Neural cell (in vitro differentiated cells): ENCODE data around the gene WDR19. TPM values are rescaled to one million over a fixed set of nuclear protein-coding genes. Genes with fewer than 3 reads are reported as not detected.

ENCODE experiments used
- H2AFZ ChIP-seq: fragments of 200-600, 300-800 bp; sonication (generic), shearing (Covaris generic); 2 replicates; pipeline ENCODE4 v1.6.0; 2014; ENCODE audit warnings: low read depth, mild to moderate bottlenecking, antibody characterized with exemption, low read length, moderate library complexity
- H3F3A ChIP-seq: fragments of 200-600 bp; shearing (Covaris generic); 2 replicates; pipeline ENCODE4 v1.6.1; 2016; ENCODE audit warnings: mild to moderate bottlenecking, moderate library complexity, mixed read lengths, antibody characterized with exemption, low read length; ENCODE audit not compliant: insufficient read depth, poor library complexity, severe bottlenecking
- H3K27ac ChIP-seq: fragments of 200-600, 300-800 bp; sonication (generic), shearing (Covaris generic); 2 replicates; pipeline ENCODE4 v1.5.1; 2014; ENCODE audit warnings: mild to moderate bottlenecking, low read length, moderate library complexity
- H3K27me3 ChIP-seq: fragments of 300-800, 200-600 bp; sonication (generic), shearing (Covaris generic); 2 replicates; pipeline ENCODE4 v1.6.0; 2014; ENCODE audit warnings: mild to moderate bottlenecking, low read depth, low read length, moderate library complexity; ENCODE audit not compliant: insufficient read depth
- H3K36me3 ChIP-seq: fragments of 300-800, 200-600 bp; sonication (generic), shearing (Covaris generic); 2 replicates; pipeline ENCODE4 v1.5.1; 2014; ENCODE audit warnings: mild to moderate bottlenecking, antibody characterized with exemption, low read length, moderate library complexity; ENCODE audit not compliant: insufficient read depth
- H3K4me2 ChIP-seq: fragments of 300-800, 200-600 bp; sonication (generic), shearing (Covaris generic); 2 replicates; pipeline ENCODE4 v1.6.0; 2014; ENCODE audit warnings: mild to moderate bottlenecking, low read length
- H3K4me3 ChIP-seq: fragments of 300-800, 200-600 bp; sonication (generic), shearing (Covaris generic); 2 replicates; pipeline ENCODE4 v1.5.1; 2014; ENCODE audit warnings: mild to moderate bottlenecking, low read length, moderate library complexity
- H3K79me2 ChIP-seq: fragments of 200-600 bp; shearing (Covaris generic); replicated peaks from 2 replicates; pipeline ENCODE4 v1.6.0; 2014; ENCODE audit warnings: mild to moderate bottlenecking, low read length, moderate library complexity; ENCODE audit not compliant: insufficient read depth
- H3K9ac ChIP-seq: fragments of 300-800, 200-600 bp; sonication (generic), shearing (Covaris generic); 2 replicates; pipeline ENCODE4 v1.6.1; 2016; ENCODE audit warnings: mild to moderate bottlenecking, low read length, mixed read lengths
- H3K9me2 ChIP-seq: fragments of 200-600 bp; shearing (Covaris generic); 2 replicates; pipeline ENCODE4 v1.6.1; 2016; ENCODE audit warnings: mild to moderate bottlenecking, low read length, mixed read lengths; ENCODE audit not compliant: insufficient read depth
- H3K9me3 ChIP-seq: fragments of 200-600, 300-800 bp; sonication (generic), shearing (Covaris generic); 2 replicates; pipeline ENCODE4 v1.6.1; 2016; ENCODE audit warnings: mild to moderate bottlenecking, mixed run types, low read length, moderate library complexity, mixed read lengths
- H4K20me1 ChIP-seq: fragments of 200-600 bp; shearing (Covaris generic); 2 replicates; pipeline ENCODE4 v1.6.1; 2016; ENCODE audit warnings: mild to moderate bottlenecking, mixed run types; ENCODE audit not compliant: insufficient read depth
- CTCF ChIP-seq: fragments of 450-650 bp; IDR thresholded peaks from 2 replicates; pipeline ENCODE4 v1.5.1; 2014; ENCODE audit warnings: antibody characterized with exemption, mild to moderate bottlenecking, moderate library complexity; ENCODE audit not compliant: poor library complexity, severe bottlenecking
- EP300 ChIP-seq: fragments of 450-650 bp; conservative IDR thresholded peaks from 2 replicates; pipeline ENCODE4 v1.6.1; 2014; ENCODE audit warnings: antibody characterized with exemption, mild to moderate bottlenecking, moderate library complexity; ENCODE audit not compliant: poor library complexity, severe bottlenecking
- EZH2 ChIP-seq: fragments of 200-600, 300-800 bp; shearing (Covaris generic), sonication (generic); IDR thresholded peaks from 2 replicates; pipeline ENCODE4 v1.6.1; 2014; ENCODE audit warnings: antibody characterized with exemption, low read length, borderline replicate concordance, mild to moderate bottlenecking; ENCODE audit not compliant: insufficient read depth, poor library complexity, severe bottlenecking
- MXI1 ChIP-seq: fragments of 450-650 bp; conservative IDR thresholded peaks from 2 replicates; pipeline ENCODE4 v1.6.1; 2014; ENCODE audit warnings: antibody characterized with exemption, mild to moderate bottlenecking; ENCODE audit not compliant: poor library complexity, severe bottlenecking
- POLR2AphosphoS5 ChIP-seq: IDR thresholded peaks from 2 replicates; pipeline ENCODE4 v1.6.1; 2012
- RAD21 ChIP-seq: fragments of 450-650 bp; conservative IDR thresholded peaks from 2 replicates; pipeline ENCODE4 v1.6.1; 2014; ENCODE audit warnings: antibody characterized with exemption, mild to moderate bottlenecking, moderate library complexity
- REST ChIP-seq: IDR thresholded peaks from 2 replicates; pipeline ENCODE4 v1.6.1; 2012; ENCODE audit warnings: borderline replicate concordance
- SMC3 ChIP-seq: fragments of 450-650 bp; conservative IDR thresholded peaks from 2 replicates; pipeline ENCODE4 v1.6.1; 2014; ENCODE audit warnings: antibody characterized with exemption, mild to moderate bottlenecking, moderate library complexity; ENCODE audit not compliant: poor library complexity
- TAF1 ChIP-seq: IDR thresholded peaks from 2 replicates; pipeline ENCODE4 v1.6.1; 2012; ENCODE audit warnings: low read depth
- polyA plus RNA-seq: library from polyadenylated mRNA; depleted of rRNA; stranded (reverse); fragments of >200 nt; gene quantifications from 2 replicates; pipeline ENCODE4 v1.2.3, GENCODE V29; 2014

Gene WDR19
- polyA plus RNA-seq, 1 donor from 2014 or later: 69.9 TPM

GRCh38 chr4:39302901-39303300, 120.6 kb downstream of the WDR19 start:
- TF ChIP-seq POLR2AphosphoS5 (no peak), RAD21 (no peak), MXI1 (no peak), EZH2 (no peak), SMC3 (no peak)
- no peak overlapping the region for H3K9ac ChIP-seq
- no peaks in the 10 kb centered on the region for H3K36me3 ChIP-seq
- no peaks in the 10 kb centered on the region for H4K20me1 ChIP-seq
- H3K4me3 ChIP-seq: no peak overlapping the region
- H3K4me2 ChIP-seq: no peak overlapping the region
- H3K9me3 ChIP-seq: no peaks in the 10 kb centered on the region
- no peak overlapping the region for H2AFZ ChIP-seq
- no peaks in the 10 kb centered on the region for H3K27me3 ChIP-seq
- no peaks in the 10 kb centered on the region for H3F3A ChIP-seq
- no peaks in the 10 kb centered on the region for H3K79me2 ChIP-seq
- no peaks in the 10 kb centered on the region for H3K9me2 ChIP-seq
- no peak overlapping the region for H3K27ac ChIP-seq

- Histone ChIP-seq H2AFZ (no peak overlapping the region), H3K4me3 (no peak overlapping the region), H3K79me2 (no peaks in the 10 kb centered on the region), H3K9me3 (no peaks in the 10 kb centered on the region), H3K4me2 (no peak overlapping the region), H3K9ac (no peak overlapping the region), H4K20me1 (no peaks in the 10 kb centered on the region), H3K36me3 (no peaks in the 10 kb centered on the region), H3F3A (no peaks in the 10 kb centered on the region), H3K27ac (no peak overlapping the region), H3K9me2 (no peaks in the 10 kb centered on the region), H3K27me3 (no peaks in the 10 kb centered on the region)
- TF ChIP-seq POLR2AphosphoS5 (no peak), MXI1 (no peak), REST (no peak), CTCF (no peak), RAD21 (no peak), EP300 (no peak), TAF1 (no peak), SMC3 (no peak), EZH2 (no peak)
Measured at GRCh38 chr4:39303871-39304270, 121.5 kb downstream of the WDR19 start.
